Fibroblast of lung (primary cell): ENCODE results near the gene CCDC102B. TPM values are rescaled to one million over a fixed set of nuclear protein-coding genes. Genes with fewer than 3 reads are reported as not detected.

ENCODE experiments used
- DNase-seq, 2 donors: peaks; one replicate each; pipeline versions ENCODE4 v3.0.0 to v3.0.0-alpha.2; 2010; ENCODE audit warnings: low read depth in 2 of 2
- H2AFZ ChIP-seq: 2 replicates; pipeline ENCODE4 v1.5.1; 2012; ENCODE audit warnings: low read length, control low read depth, inconsistent platforms
- H3K27ac ChIP-seq: 2 replicates; pipeline ENCODE4 v1.5.1; 2011; ENCODE audit warnings: low read length, control low read depth; ENCODE audit not compliant: insufficient read depth
- H3K27me3 ChIP-seq: 2 replicates; pipeline ENCODE4 v1.5.1; 2011; ENCODE audit warnings: mild to moderate bottlenecking, low read length; ENCODE audit not compliant: control insufficient read depth, insufficient read depth
- H3K36me3 ChIP-seq: 2 replicates; pipeline ENCODE4 v1.5.1; 2011; ENCODE audit warnings: low read length; ENCODE audit not compliant: control insufficient read depth, insufficient read depth
- H3K4me1 ChIP-seq: 2 replicates; pipeline ENCODE4 v1.5.1; 2011; ENCODE audit warnings: low read length; ENCODE audit not compliant: control insufficient read depth, insufficient read depth; ENCODE audit errors: extremely low read depth
- H3K4me2 ChIP-seq: 2 replicates; pipeline ENCODE4 v1.5.1; 2011; ENCODE audit warnings: low read length, control low read depth; ENCODE audit not compliant: insufficient read depth; ENCODE audit errors: extremely low read depth
- H3K4me3 ChIP-seq, 4 experiments: fragments of 200-600 bp in 1 of 4; sonication (generic) in 1 of 4; replicated peaks in 1 of 4; 2 replicates each; pipeline ENCODE4 v1.5.1; 2011 to 2016; ENCODE audit warnings: low read length in 4 of 4, low read depth in 3 of 4, mild to moderate bottlenecking in 3 of 4, control low read depth in 2 of 4, inconsistent platforms in 1 of 4, mixed read lengths in 1 of 4; ENCODE audit not compliant: insufficient read depth in 1 of 4; ENCODE audit errors: control extremely low read depth in 1 of 4
- H3K79me2 ChIP-seq: 2 replicates; pipeline ENCODE4 v1.5.1; 2012; ENCODE audit warnings: mild to moderate bottlenecking, low read length, inconsistent platforms; ENCODE audit not compliant: control insufficient read depth, insufficient read depth
- H3K9ac ChIP-seq: 2 replicates; pipeline ENCODE4 v1.5.1; 2011; ENCODE audit warnings: mild to moderate bottlenecking, low read length, control low read depth; ENCODE audit not compliant: insufficient read depth
- H3K9me3 ChIP-seq: 2 replicates; pipeline ENCODE4 v1.5.1; 2012; ENCODE audit warnings: low read depth, low read length; ENCODE audit not compliant: control insufficient read depth, insufficient read depth
- H4K20me1 ChIP-seq: 2 replicates; pipeline ENCODE4 v1.5.1; 2011; ENCODE audit warnings: low read length; ENCODE audit not compliant: control insufficient read depth, insufficient read depth; ENCODE audit errors: extremely low read depth
- CTCF ChIP-seq, 2 donors: IDR thresholded peaks in 1 of 2; conservative IDR thresholded peaks in 1 of 2; 1 replicate in 1 of 2; 2 replicates in 1 of 2; pipeline ENCODE4 v1.5.1; 2011 to 2012; ENCODE audit warnings: low read length in 2 of 2, control low read depth in 1 of 2, inconsistent platforms in 1 of 2, low read depth in 1 of 2, mild to moderate bottlenecking in 1 of 2
- EZH2 ChIP-seq: IDR thresholded peaks from 2 replicates; pipeline ENCODE4 v1.5.1; 2012; ENCODE audit warnings: low read length, control low read depth, mild to moderate bottlenecking; ENCODE audit errors: missing control alignments
- polyA plus RNA-seq, 2 donors: library from polyadenylated mRNA; depleted of rRNA in 1 of 2; stranded (reverse) in 1 of 2; unstranded in 1 of 2; fragments of >200 nt; gene quantifications; 2 replicates each; pipeline ENCODE4 v1.2.1, GENCODE V29; 2011 to 2012; ENCODE audit warnings: missing spikeins in 1 of 2
- total RNA-seq: library from RNA; depleted of rRNA; stranded (reverse); fragments of >200 nt; gene quantifications from 2 replicates; pipeline ENCODE4 v1.2.1, GENCODE V29; 2014

CCDC102B gene
- total and polyA plus RNA-seq, 2 donors (not counting 1 experiment from before 2014, with no cell fraction given), result 33.7 to 35.3 TPM

GRCh38 chr18:68865021-68865420 is 67.1 kb downstream of the CCDC102B start:
- H3K27ac ChIP-seq, result no peak overlapping the region
- no peak overlapping the region for H3K4me2 ChIP-seq
- H3K27me3 ChIP-seq, result no peaks in the 10 kb centered on the region
- no peaks in the 10 kb centered on the region for H3K4me1 ChIP-seq
- no peaks in the 10 kb centered on the region for H3K9me3 ChIP-seq
- H2AFZ ChIP-seq, result no peak overlapping the region
- H4K20me1 ChIP-seq, result no peaks in the 10 kb centered on the region
- no peaks in the 10 kb centered on the region for H3K79me2 ChIP-seq
- TF ChIP-seq CTCF (conservative IDR thresholded peaks at IDR 0.05 in 1 of 2, IDR thresholded peaks at IDR 0.05 in 1 of 2; ENCODE audit: low read depth in 1 of 2, low read length in 2 of 2) (no peak), EZH2 (no peak)
- H3K4me3 ChIP-seq, result no peak overlapping the region
- DNase-seq, result no peak
- no peaks in the 10 kb centered on the region for H3K36me3 ChIP-seq
- H3K9ac ChIP-seq, result no peak overlapping the region

- Histone ChIP-seq H3K27me3 (no peaks in the 10 kb centered on the region), H3K4me2 (no peak overlapping the region), H4K20me1 (no peaks in the 10 kb centered on the region), H3K4me1 (no peaks in the 10 kb centered on the region), H3K79me2 (no peaks in the 10 kb centered on the region), H2AFZ (no peak overlapping the region), H3K9ac (no peak overlapping the region), H3K9me3 (no peaks in the 10 kb centered on the region), H3K36me3 (no peaks in the 10 kb centered on the region), H3K27ac (no peak overlapping the region), H3K4me3 (no peak overlapping the region)
- no peak for TF ChIP-seq CTCF (conservative IDR thresholded peaks at IDR 0.05 in 1 of 2, IDR thresholded peaks at IDR 0.05 in 1 of 2; ENCODE audit: low read depth in 1 of 2, low read length in 2 of 2)
- TF ChIP-seq EZH2, result no peak
- no peak for DNase-seq
Observed at GRCh38 chr18:68865503-68865902, 67.6 kb downstream of the CCDC102B start.

- Histone ChIP-seq H2AFZ (no peak overlapping the region), H3K79me2 (no peaks in the 10 kb centered on the region), H3K9me3 (no peaks in the 10 kb centered on the region), H3K9ac (no peak overlapping the region), H3K4me3 (no peak overlapping the region), H3K36me3 (no peaks in the 10 kb centered on the region), H3K4me1 (no peaks in the 10 kb centered on the region), H3K4me2 (no peak overlapping the region), H3K27me3 (no peaks in the 10 kb centered on the region), H4K20me1 (no peaks in the 10 kb centered on the region), H3K27ac (no peak overlapping the region)
- DNase-seq, result no peak
- TF ChIP-seq CTCF (conservative IDR thresholded peaks at IDR 0.05 in 1 of 2, IDR thresholded peaks at IDR 0.05 in 1 of 2; ENCODE audit: low read depth in 1 of 2, low read length in 2 of 2), result no peak
- TF ChIP-seq EZH2, result no peak
Observed at GRCh38 chr18:68873003-68873402, 75.1 kb downstream of the CCDC102B start.
